Calu3 (cell line): Measurements from ENCODE around the gene KRT81. TPM values are rescaled to one million over a fixed set of nuclear protein-coding genes. Genes with fewer than 3 reads are reported as not detected.
A peak's percentile ranks its signal among the peaks of the same experiment; 100 is the strongest.

Experiments
- BruUV-seq: library from RNA; stranded (reverse); fragments of 400-500 nt; replicated peaks from 2 replicates; lab custom pipeline; 2021; lab: Mats Ljungman, UMichigan
- CTCF ChIA-PET: fragments of 300-600 bp; sonication (Branson Sonifier 250); formaldehyde crosslinking; loops from one replicate; lab custom pipeline; 2022; ENCODE audit warnings: antibody characterized with exemption; lab: Charles Lee
- DNase-seq: peaks from one replicate; pipeline ENCODE4 v3.0.0; 2022
- H3K27ac Mint-ChIP-seq: one replicate; pipeline ENCODE4 v1.8.0; 2022; ENCODE audit warnings: mixed read lengths; ENCODE audit not compliant: unreplicated experiment
- H3K27me3 Mint-ChIP-seq: one replicate; pipeline ENCODE4 v1.8.0; 2022; ENCODE audit warnings: mixed read lengths; ENCODE audit not compliant: unreplicated experiment
- H3K36me3 Mint-ChIP-seq: one replicate; pipeline ENCODE4 v1.8.0; 2022; ENCODE audit warnings: mild to moderate bottlenecking, moderate library complexity, mixed read lengths; ENCODE audit not compliant: insufficient read depth, unreplicated experiment
- H3K4me1 Mint-ChIP-seq: one replicate; pipeline ENCODE4 v1.8.0; 2022; ENCODE audit warnings: mild to moderate bottlenecking, low read depth, mixed read lengths; ENCODE audit not compliant: unreplicated experiment
- H3K4me3 Mint-ChIP-seq: one replicate; pipeline ENCODE4 v1.8.0; 2022; ENCODE audit warnings: mild to moderate bottlenecking, low read depth, moderate library complexity, mixed read lengths; ENCODE audit not compliant: unreplicated experiment
- H3K9me3 Mint-ChIP-seq: one replicate; pipeline ENCODE4 v1.8.0; 2022; ENCODE audit warnings: low read depth, mixed read lengths; ENCODE audit not compliant: unreplicated experiment
- intact Hi-C: fragments of 100-400 bp; cut with micrococcal nuclease; formaldehyde crosslinking; loops from one replicate; pipeline ENCODE4 v1.10.0; 2022; ENCODE audit not compliant: unreplicated experiment
- total RNA-seq: library from RNA; stranded (reverse); gene quantifications from 2 replicates; pipeline ENCODE4 v1.2.3, GENCODE V29; 2022
- TF ChIP-seq, protein P1 (sequence below): fragments of 200-600 bp; IDR thresholded peaks from one replicate; pipeline ENCODE4 v1.8.0; 2022; ENCODE audit warnings: antibody characterized with exemption; ENCODE audit not compliant: unreplicated experiment

The KRT81 gene
- total RNA-seq, 1 experiment from 2014 or later, result 0.28 TPM

GRCh38 chr12:52275686-52276085, 15.6 kb downstream of the KRT81 start:
- CTCF ChIA-PET, result no interaction called here
- BruUV-seq, result no TSS peak

DNA sequence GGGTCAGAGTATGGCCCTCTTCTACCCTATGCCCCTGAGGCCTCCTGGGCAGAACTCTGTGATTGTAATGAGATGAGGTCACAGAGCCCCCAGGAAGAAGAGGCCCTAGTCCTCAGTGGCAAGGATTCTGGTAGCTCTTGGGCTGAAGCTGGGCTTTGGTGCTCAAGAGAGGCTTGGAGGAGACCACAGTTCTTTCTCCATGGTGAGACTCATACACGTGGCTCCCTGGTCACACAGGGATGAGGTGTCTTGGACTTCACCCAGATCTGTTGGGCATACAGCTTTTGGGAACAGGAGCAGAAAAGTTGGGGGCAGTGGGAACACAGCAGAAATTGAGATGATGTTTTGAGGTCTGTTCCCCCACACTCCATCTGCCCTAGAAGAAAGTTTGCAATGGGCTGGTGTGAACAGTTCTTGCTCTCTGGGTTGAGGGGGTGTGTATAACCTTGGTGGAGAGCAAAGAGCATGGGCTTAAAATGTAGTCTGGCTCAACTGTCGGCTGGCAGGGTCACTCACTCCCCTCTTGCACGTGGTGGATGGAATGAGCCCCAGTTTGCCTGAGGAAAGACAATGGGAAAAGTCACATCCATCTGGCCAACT, 16.7 kb downstream of the KRT81 start, which contains the start of gene KRT86:
TSS of gene KRT86 (plus strand) at position 125 of the 600 bp plus-strand sequence. CDS start 27,272 bp downstream, outside the sequence.
- intact Hi-C loops, result no loop called here
- CTCF ChIA-PET, result interaction anchor here (0.5 kb wide), 1 partner anchor 578 kb away, joined by 3 read pairs; no protein-coding TSS in a partner anchor
- Mint-ChIP-seq H3K27me3 (no peaks in the 10 kb centered on the region), H3K4me1 (peaks cover 24% of the 10 kb centered on the region), H3K4me3 (no peak within 1 kb of the TSS), H3K36me3 (peaks cover 19% of the 10 kb centered on the region), H3K9me3 (peaks cover 3% of the 10 kb centered on the region), H3K27ac (no peak within 1 kb of the TSS)
- DNase-seq, result no peak
- BruUV-seq, result no TSS peak
- TF ChIP-seq, protein P1, sequence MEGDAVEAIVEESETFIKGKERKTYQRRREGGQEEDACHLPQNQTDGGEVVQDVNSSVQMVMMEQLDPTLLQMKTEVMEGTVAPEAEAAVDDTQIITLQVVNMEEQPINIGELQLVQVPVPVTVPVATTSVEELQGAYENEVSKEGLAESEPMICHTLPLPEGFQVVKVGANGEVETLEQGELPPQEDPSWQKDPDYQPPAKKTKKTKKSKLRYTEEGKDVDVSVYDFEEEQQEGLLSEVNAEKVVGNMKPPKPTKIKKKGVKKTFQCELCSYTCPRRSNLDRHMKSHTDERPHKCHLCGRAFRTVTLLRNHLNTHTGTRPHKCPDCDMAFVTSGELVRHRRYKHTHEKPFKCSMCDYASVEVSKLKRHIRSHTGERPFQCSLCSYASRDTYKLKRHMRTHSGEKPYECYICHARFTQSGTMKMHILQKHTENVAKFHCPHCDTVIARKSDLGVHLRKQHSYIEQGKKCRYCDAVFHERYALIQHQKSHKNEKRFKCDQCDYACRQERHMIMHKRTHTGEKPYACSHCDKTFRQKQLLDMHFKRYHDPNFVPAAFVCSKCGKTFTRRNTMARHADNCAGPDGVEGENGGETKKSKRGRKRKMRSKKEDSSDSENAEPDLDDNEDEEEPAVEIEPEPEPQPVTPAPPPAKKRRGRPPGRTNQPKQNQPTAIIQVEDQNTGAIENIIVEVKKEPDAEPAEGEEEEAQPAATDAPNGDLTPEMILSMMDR, result no peak

More at GRCh38 chr12:52275686-52276085, 15.6 kb downstream of the KRT81 start:
- H3K4me3 Mint-ChIP-seq, result no peak overlapping the region
- TF ChIP-seq, protein P1, result no peak
- peaks cover 3% of the 10 kb centered on the region for H3K9me3 Mint-ChIP-seq
- no peak for DNase-seq
- no peaks in the 10 kb centered on the region for H3K27me3 Mint-ChIP-seq
- H3K27ac Mint-ChIP-seq, result no peak overlapping the region
- H3K36me3 Mint-ChIP-seq, result peaks cover 29% of the 10 kb centered on the region
- intact Hi-C loops, result no loop called here
- H3K4me1 Mint-ChIP-seq, result peaks cover 32% of the 10 kb centered on the region

DNA sequence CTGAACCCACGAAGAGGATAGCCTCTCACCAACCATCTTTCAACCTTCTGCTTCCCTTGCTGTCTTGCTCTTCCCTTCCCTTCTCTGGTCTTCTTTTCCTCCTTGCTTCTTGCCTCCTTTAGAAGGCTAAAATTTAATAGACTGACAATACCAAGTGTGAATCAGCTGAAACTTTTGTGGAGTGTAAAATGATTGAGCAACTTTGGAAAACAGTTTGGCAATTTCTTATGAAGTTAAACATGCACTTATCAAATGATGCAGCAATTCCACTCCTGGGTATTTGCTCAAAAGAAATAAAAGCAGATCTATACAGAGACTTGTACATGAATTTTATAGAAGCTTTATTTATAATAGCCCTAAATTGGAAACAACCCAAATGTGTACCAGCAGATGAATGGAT, 20.2 kb downstream of the KRT81 start:
- Mint-ChIP-seq H3K27ac (peak overlapping the region; percentile 16), H3K4me1 (no peaks in the 10 kb centered on the region), H3K27me3 (no peaks in the 10 kb centered on the region), H3K36me3 (no peaks in the 10 kb centered on the region), H3K4me3 (no peak overlapping the region), H3K9me3 (peaks cover 3% of the 10 kb centered on the region)
- CTCF ChIA-PET, result no interaction called here
- DNase-seq, result no peak
- TF ChIP-seq, protein P1, result no peak
- intact Hi-C loops, result no loop called here
- no TSS peak for BruUV-seq

DNA sequence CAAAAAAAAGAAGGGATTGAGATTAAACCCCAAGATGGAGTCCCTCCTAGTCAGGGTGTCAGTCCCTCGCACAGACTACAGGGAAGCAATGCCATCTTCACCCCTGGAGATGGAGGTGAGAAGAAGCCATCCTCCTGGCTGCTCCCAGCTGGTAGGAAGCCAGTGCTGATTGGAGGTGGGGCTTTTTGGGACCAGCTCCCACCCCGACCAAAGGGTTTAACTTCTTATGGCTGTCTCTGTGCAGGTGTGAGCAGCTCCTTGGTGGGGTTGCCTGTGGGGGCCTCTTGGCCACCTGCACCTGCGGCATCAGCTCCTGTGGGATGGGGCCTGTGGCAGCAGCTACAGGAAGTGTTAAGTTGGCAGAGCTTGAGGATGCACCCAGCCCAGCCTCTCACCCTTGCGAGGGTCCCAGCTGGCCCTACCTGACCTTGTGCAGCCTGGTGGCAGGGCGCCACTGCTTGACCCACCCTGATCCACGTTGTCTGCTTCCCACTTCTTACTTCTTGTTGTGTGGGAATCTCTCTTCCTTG, 20.7 kb downstream of the KRT81 start:
- TF ChIP-seq, protein P1, result no peak
- no peaks in the 10 kb centered on the region for H3K4me1 Mint-ChIP-seq
- H3K27me3 Mint-ChIP-seq, result no peaks in the 10 kb centered on the region
- intact Hi-C loops, result no loop called here
- no peak for DNase-seq
- no peak overlapping the region for H3K4me3 Mint-ChIP-seq
- no peaks in the 10 kb centered on the region for H3K36me3 Mint-ChIP-seq
- peak overlapping the region; percentile 16 for H3K27ac Mint-ChIP-seq
- H3K9me3 Mint-ChIP-seq, result peaks cover 3% of the 10 kb centered on the region
- CTCF ChIA-PET, result interaction anchor here (0.6 kb wide), 1 partner anchor 79 kb away, joined by 5 read pairs; the partner anchor contains the start of gene KRT80
- no TSS peak for BruUV-seq
